ENCODE measurements around the gene THTPA. TPM values are rescaled to one million over a fixed set of nuclear protein-coding genes. Genes with fewer than 3 reads are reported as not detected.
A peak's percentile ranks its signal among the peaks of the same experiment; 100 is the strongest.

THTPA gene
- total and polyA plus RNA-seq, 2 of the 13 experiments (the other 11 are each of a cell fraction or from before 2014, with no cell fraction given): 7.4 to 8.7 TPM

- 98% methylated on average over 3 of the region's 3 CpGs for WGBS (ENCODE audit: low lambda C conversion rate)
- peaks cover 91% of the 10 kb centered on the region for H3K4me1 ChIP-seq (ENCODE audit: insufficient read depth, low read length)
- no peak overlapping the region for H3K4me3 ChIP-seq (replicated peaks in 1 of 3; ENCODE audit: insufficient read depth in 1 of 3, low read depth in 2 of 3, low read length in 3 of 3)
- CTCF ChIA-PET (ENCODE audit: low intra/inter-chr PET ratio, low total read pairs): interaction anchor here (1.1 to 2.4 kb wide), 2 partner anchors 23 to 24 kb away, joined by 3 to 8 read pairs; no protein-coding TSS in a partner anchor
- no peak overlapping the region for H3K9ac ChIP-seq (ENCODE audit: insufficient read depth, low read depth, low read length)
- no peaks in the 10 kb centered on the region for H3K79me2 ChIP-seq (ENCODE audit: insufficient read depth, low read length)
- in situ Hi-C loops (cut with HindIII; ENCODE audit: extremely low pct_ligation_motif_present, low pct_unique_long_range_greater_than_20kb) (no loop called here), intact Hi-C loops (cut with micrococcal nuclease; ENCODE audit: unreplicated experiment) (no loop called here)
- BruUV-seq (replicated peaks): TSS peak; percentile 82
- POLR2A ChIA-PET: interaction anchor here (1.0 to 14.7 kb wide), 17 partner anchors 8 to 633 kb away, joined by 3 to 1105 read pairs (median 7); partner anchors contain the start of genes DHRS2, HOMEZ, IRF9 and NRL
- peak overlapping the region; percentile 89 for H3K27ac ChIP-seq (ENCODE audit: extremely low read length, insufficient read depth, low read length)
- H4K20me1 ChIP-seq (ENCODE audit: insufficient read depth, low read length): no peaks in the 10 kb centered on the region
- H3K36me3 ChIP-seq (replicated peaks in 1 of 2; ENCODE audit: control insufficient read depth in 1 of 2, insufficient read depth in 2 of 2, low read length in 2 of 2): no peaks in the 10 kb centered on the region
- ATAC-seq (no peak), DNase-seq (ENCODE audit: low spot score) (no peak), FAIRE-seq (no peak)
- no peaks in the 10 kb centered on the region for H3K27me3 ChIP-seq (ENCODE audit: control insufficient read depth in 1 of 2, insufficient read depth in 2 of 2, low read length in 2 of 2)
- no peaks in the 10 kb centered on the region for H3K9me3 ChIP-seq (ENCODE audit: low read length)
- H3K4me2 ChIP-seq (ENCODE audit: low read depth, low read length): peak overlapping the region; percentile 86
- H2AFZ ChIP-seq (ENCODE audit: low read length): no peak overlapping the region
- 0 out of 2 replicates have a peak, but pooled peaks have one; percentile 23 for TF ChIP-seq ZNF512 (CRISPR knock-in tag; IDR thresholded peaks at IDR 0.05)
- TF ChIP-seq CREB1 (IDR thresholded peaks at IDR 0.05): peak; percentile 29; the same call in 1 of the 2 replicates
- no peak for TF ChIP-seq CREB1 (CRISPR knock-in tag; IDR thresholded peaks at IDR 0.05)
- peak; percentile 19; the same call in 1 of the 2 replicates for TF ChIP-seq MZF1 (CRISPR knock-in tag; IDR thresholded peaks at IDR 0.05; ENCODE audit: borderline replicate concordance)
- TF ChIP-seq ATF7 (IDR thresholded peaks at IDR 0.05): peak; percentile 78
- no peak for TF ChIP-seq ATF7 (CRISPR knock-in tag; IDR thresholded peaks at IDR 0.05)
- TF ChIP-seq ISX (CRISPR knock-in tag; conservative IDR thresholded peaks at IDR 0.05): 0 out of 2 replicates have a peak, but pooled peaks have one; percentile 0
- no peak for TF ChIP-seq ZNF143 (CRISPR knock-in tag; IDR thresholded peaks at IDR 0.05)
- TF ChIP-seq ZBTB3 (CRISPR knock-in tag; IDR thresholded peaks at IDR 0.05; ENCODE audit: borderline replicate concordance, low read depth): 0 out of 2 replicates have a peak, but pooled peaks have one; percentile 10
- TF ChIP-seq JUNB (CRISPR knock-in tag; IDR thresholded peaks at IDR 0.05; ENCODE audit: borderline replicate concordance): peak; percentile 18; the same call in 1 of the 2 replicates
- no peak for TF ChIP-seq SRY (CRISPR knock-in tag; IDR thresholded peaks at IDR 0.05)
- 0 out of 2 replicates have a peak, but pooled peaks have one; percentile 8 for TF ChIP-seq PAX8 (CRISPR knock-in tag; IDR thresholded peaks at IDR 0.05; ENCODE audit: borderline replicate concordance)
- TF ChIP-seq ZBTB44 (CRISPR knock-in tag; IDR thresholded peaks at IDR 0.05): 0 out of 2 replicates have a peak, but pooled peaks have one; percentile 0
- TF ChIP-seq ZNF562 (CRISPR knock-in tag; IDR thresholded peaks at IDR 0.05; ENCODE audit: borderline replicate concordance): no peak
- 0 out of 2 replicates have a peak, but pooled peaks have one; percentile 17 for TF ChIP-seq ZBTB34 (CRISPR knock-in tag; IDR thresholded peaks at IDR 0.05)
- TF ChIP-seq ZNF800 (CRISPR knock-in tag; IDR thresholded peaks at IDR 0.05): peak; percentile 35; the same call in 1 of the 2 replicates
- TF ChIP-seq TARDBP (CRISPR knock-in tag; IDR thresholded peaks at IDR 0.05): peak; percentile 23; the same call in 1 of the 2 replicates
- 0 out of 2 replicates have a peak, but pooled peaks have one; percentile 1 for TF ChIP-seq ZNF34 (CRISPR knock-in tag; IDR thresholded peaks at IDR 0.05; ENCODE audit: borderline replicate concordance)
Measured at GRCh38 chr14:23609001-23609400, 52.9 kb downstream of the THTPA start.

Data from HepG2 (cell line).